ENCODE results near the gene OR10A3.

DNA sequence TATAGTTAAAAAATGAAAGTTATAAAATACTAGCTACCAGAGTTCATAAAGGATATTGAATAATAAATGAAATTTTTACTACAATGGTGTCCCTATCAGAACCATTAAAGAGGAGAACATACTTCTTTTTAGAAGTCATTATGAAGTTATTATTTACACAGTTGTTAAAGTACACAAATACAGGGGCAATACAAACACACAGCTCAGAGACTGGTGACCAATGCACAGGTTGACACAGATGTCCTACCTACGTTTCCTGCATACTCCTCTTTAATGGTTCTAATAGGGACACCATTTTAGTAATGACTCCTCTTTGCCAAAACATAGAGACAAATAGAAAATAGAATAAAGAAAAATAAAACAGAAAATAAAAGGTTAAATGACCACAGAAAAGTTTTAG is 13.7 kb upstream of the OR10A3 start:
- TF ChIP-seq, protein P1, sequence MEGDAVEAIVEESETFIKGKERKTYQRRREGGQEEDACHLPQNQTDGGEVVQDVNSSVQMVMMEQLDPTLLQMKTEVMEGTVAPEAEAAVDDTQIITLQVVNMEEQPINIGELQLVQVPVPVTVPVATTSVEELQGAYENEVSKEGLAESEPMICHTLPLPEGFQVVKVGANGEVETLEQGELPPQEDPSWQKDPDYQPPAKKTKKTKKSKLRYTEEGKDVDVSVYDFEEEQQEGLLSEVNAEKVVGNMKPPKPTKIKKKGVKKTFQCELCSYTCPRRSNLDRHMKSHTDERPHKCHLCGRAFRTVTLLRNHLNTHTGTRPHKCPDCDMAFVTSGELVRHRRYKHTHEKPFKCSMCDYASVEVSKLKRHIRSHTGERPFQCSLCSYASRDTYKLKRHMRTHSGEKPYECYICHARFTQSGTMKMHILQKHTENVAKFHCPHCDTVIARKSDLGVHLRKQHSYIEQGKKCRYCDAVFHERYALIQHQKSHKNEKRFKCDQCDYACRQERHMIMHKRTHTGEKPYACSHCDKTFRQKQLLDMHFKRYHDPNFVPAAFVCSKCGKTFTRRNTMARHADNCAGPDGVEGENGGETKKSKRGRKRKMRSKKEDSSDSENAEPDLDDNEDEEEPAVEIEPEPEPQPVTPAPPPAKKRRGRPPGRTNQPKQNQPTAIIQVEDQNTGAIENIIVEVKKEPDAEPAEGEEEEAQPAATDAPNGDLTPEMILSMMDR (IDR thresholded peaks at IDR 0.05; ENCODE audit: low read length), result no peak
- TF ChIP-seq EZH2 (optimal IDR thresholded peaks at IDR 0.05; ENCODE audit: low read depth, low read length), result no peak

Data from MM.1S (cell line).